Measurements from ENCODE around the gene CPNE5.

- TF ChIP-seq CTCF (optimal IDR thresholded peaks at IDR 0.05 in 1 of 3, IDR thresholded peaks at IDR 0.05 in 1 of 3, conservative IDR thresholded peaks at IDR 0.05 in 1 of 3; ENCODE audit: extremely low read depth in 1 of 3, insufficient read depth in 2 of 3, low read length in 3 of 3), result no peak
- TF ChIP-seq EZH2 (IDR thresholded peaks at IDR 0.05; ENCODE audit: low read length), result no peak
Measured at GRCh38 chr6:36786055-36786675, 53.1 kb downstream of the CPNE5 start.

Measured in keratinocyte (primary cell).